Calu3 (cell line): ENCODE measurements around the gene SS18L1. TPM values are rescaled to one million over a fixed set of nuclear protein-coding genes. Genes with fewer than 3 reads are reported as not detected.

Experiments
- BruUV-seq: library from RNA; stranded (reverse); fragments of 400-500 nt; replicated peaks from 2 replicates; lab custom pipeline; 2021; lab: Mats Ljungman, UMichigan
- CTCF ChIA-PET: fragments of 300-600 bp; sonication (Branson Sonifier 250); formaldehyde crosslinking; loops from one replicate; lab custom pipeline; 2022; ENCODE audit warnings: antibody characterized with exemption; lab: Charles Lee
- DNase-seq: peaks from one replicate; pipeline ENCODE4 v3.0.0; 2022
- H3K27ac Mint-ChIP-seq: one replicate; pipeline ENCODE4 v1.8.0; 2022; ENCODE audit warnings: mixed read lengths; ENCODE audit not compliant: unreplicated experiment
- H3K27me3 Mint-ChIP-seq: one replicate; pipeline ENCODE4 v1.8.0; 2022; ENCODE audit warnings: mixed read lengths; ENCODE audit not compliant: unreplicated experiment
- H3K36me3 Mint-ChIP-seq: one replicate; pipeline ENCODE4 v1.8.0; 2022; ENCODE audit warnings: mild to moderate bottlenecking, moderate library complexity, mixed read lengths; ENCODE audit not compliant: insufficient read depth, unreplicated experiment
- H3K4me1 Mint-ChIP-seq: one replicate; pipeline ENCODE4 v1.8.0; 2022; ENCODE audit warnings: mild to moderate bottlenecking, low read depth, mixed read lengths; ENCODE audit not compliant: unreplicated experiment
- H3K4me3 Mint-ChIP-seq: one replicate; pipeline ENCODE4 v1.8.0; 2022; ENCODE audit warnings: mild to moderate bottlenecking, low read depth, moderate library complexity, mixed read lengths; ENCODE audit not compliant: unreplicated experiment
- H3K9me3 Mint-ChIP-seq: one replicate; pipeline ENCODE4 v1.8.0; 2022; ENCODE audit warnings: low read depth, mixed read lengths; ENCODE audit not compliant: unreplicated experiment
- CTCF ChIP-seq: fragments of 200-600 bp; IDR thresholded peaks from one replicate; pipeline ENCODE4 v1.8.0; 2022; ENCODE audit warnings: antibody characterized with exemption; ENCODE audit not compliant: unreplicated experiment
- intact Hi-C: fragments of 100-400 bp; cut with micrococcal nuclease; formaldehyde crosslinking; loops from one replicate; pipeline ENCODE4 v1.10.0; 2022; ENCODE audit not compliant: unreplicated experiment
- total RNA-seq: library from RNA; stranded (reverse); gene quantifications from 2 replicates; pipeline ENCODE4 v1.2.3, GENCODE V29; 2022

Gene SS18L1
- total RNA-seq, 1 experiment from 2014 or later, result 47.4 TPM

GRCh38 chr20:62126141-62126540 is 17.4 kb upstream of the SS18L1 start:
- CTCF ChIA-PET, result no interaction called here

GRCh38 chr20:62127799-62128198 is 15.8 kb upstream of the SS18L1 start:
- Mint-ChIP-seq H3K36me3 (peaks cover 93% of the 10 kb centered on the region), H3K9me3 (no peaks in the 10 kb centered on the region), H3K4me1 (peaks cover 16% of the 10 kb centered on the region), H3K4me3 (no peak overlapping the region), H3K27ac (no peak overlapping the region), H3K27me3 (no peaks in the 10 kb centered on the region)
- no TSS peak for BruUV-seq
- DNase-seq, result no peak
- intact Hi-C loops, result no loop called here
- no peak for TF ChIP-seq CTCF
- CTCF ChIA-PET, result no interaction called here

More at GRCh38 chr20:62126141-62126540, 17.4 kb upstream of the SS18L1 start:
- Mint-ChIP-seq H3K27me3 (no peaks in the 10 kb centered on the region), H3K36me3 (peaks cover 91% of the 10 kb centered on the region), H3K27ac (no peak overlapping the region), H3K4me1 (peaks cover 16% of the 10 kb centered on the region), H3K4me3 (no peak overlapping the region), H3K9me3 (no peaks in the 10 kb centered on the region)
- no peak for TF ChIP-seq CTCF
- intact Hi-C loops, result no loop called here
- no TSS peak for BruUV-seq
- no peak for DNase-seq

- Mint-ChIP-seq H3K4me3 (no peak overlapping the region), H3K27me3 (no peaks in the 10 kb centered on the region), H3K36me3 (peaks cover 93% of the 10 kb centered on the region), H3K9me3 (no peaks in the 10 kb centered on the region), H3K27ac (no peak overlapping the region), H3K4me1 (peaks cover 12% of the 10 kb centered on the region)
- no TSS peak for BruUV-seq
- CTCF ChIA-PET, result interaction anchor here (0.6 kb wide), 1 partner anchor 230 kb away, joined by 3 read pairs; no protein-coding TSS in a partner anchor
- TF ChIP-seq CTCF, result no peak
- intact Hi-C loops, result no loop called here
- no peak for DNase-seq
These were observed 15.1 kb upstream of the SS18L1 start for GRCh38 chr20:62128502-62128901.

GRCh38 chr20:62129731-62130531 is 13.6 kb upstream of the SS18L1 start:
- Mint-ChIP-seq H3K4me3 (no peak overlapping the region), H3K36me3 (peaks cover 90% of the 10 kb centered on the region), H3K9me3 (no peaks in the 10 kb centered on the region), H3K27me3 (no peaks in the 10 kb centered on the region), H3K4me1 (no peaks in the 10 kb centered on the region), H3K27ac (no peak overlapping the region)
- DNase-seq, result no peak
- no peak for TF ChIP-seq CTCF
- CTCF ChIA-PET, result no interaction called here
- intact Hi-C loops, result no loop called here
- no TSS peak for BruUV-seq
